Amniotic epithelial cell (primary cell): Measurements from ENCODE around the gene MYL6B.
A peak's percentile ranks its signal among the peaks of the same experiment; 100 is the strongest.
"Not testable (repeated sequence)": the region's sequence is repeated elsewhere in the genome, so short reads cannot be mapped to it uniquely, and the experiment has no call there.

Experiments
- DNase-seq: peaks from one replicate; pipeline ENCODE4 v3.0.0-alpha.2; 2010; ENCODE audit warnings: low read depth

Gene MYL6B

DNA sequence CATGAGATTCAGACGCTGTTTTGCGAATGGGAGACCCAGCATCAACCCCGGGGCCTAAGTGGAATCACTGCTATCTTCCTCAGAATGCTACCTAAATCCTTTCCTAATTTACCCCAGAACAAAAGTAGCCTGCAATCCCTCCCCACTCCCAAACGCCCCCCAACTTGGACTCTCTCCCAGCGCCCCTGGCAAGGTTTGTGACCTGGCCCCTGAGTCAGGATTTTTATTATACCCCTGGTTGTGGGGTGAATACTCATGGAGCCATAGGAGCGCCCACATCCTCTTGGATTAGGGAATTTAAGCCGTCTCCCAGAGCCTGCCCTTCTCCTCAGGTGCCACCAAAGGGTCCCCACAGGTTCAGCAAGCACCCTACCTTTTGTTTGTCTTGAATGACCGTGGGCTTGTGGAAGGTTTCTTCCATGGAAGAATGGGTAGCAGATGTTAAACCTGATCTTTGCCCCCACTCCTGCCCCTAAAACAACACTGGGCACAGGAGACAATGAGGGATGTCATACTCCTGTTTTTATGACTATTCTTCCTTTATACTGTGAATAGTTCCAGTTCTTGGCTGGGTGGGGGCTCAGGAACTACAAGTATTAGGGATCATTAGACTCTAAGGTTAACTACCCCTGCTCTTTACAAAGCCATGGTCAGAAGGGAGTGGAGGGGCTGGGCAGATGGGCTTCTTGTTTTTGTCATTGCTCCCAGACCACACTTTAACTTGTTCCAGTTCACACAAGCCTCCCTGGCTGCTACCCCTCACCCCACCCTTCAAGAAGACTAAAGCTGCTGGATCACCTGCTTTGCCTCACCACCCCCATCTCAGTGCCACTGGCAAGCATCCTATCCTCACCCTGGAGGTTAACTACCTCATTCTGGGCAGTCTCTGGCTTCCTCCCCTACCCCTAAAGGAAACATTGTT, 630 bp downstream of the MYL6B start:
- DNase-seq: no peak

DNA sequence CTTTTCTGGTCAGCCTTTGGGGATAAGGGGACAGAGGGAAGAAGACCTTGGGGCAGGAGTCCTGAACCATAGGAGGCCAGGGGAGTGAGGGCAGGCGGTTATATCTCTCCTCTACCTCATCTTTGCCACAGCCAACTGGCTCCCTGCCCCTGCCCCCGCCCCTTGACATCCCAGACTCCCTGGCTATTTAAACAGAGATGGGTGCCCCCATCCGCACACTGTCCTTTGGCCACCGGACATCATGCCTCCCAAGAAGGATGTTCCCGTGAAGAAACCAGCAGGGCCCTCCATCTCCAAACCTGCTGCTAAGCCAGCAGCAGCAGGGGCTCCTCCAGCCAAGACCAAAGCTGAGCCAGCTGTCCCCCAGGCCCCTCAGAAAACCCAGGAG, 1.3 kb downstream of the MYL6B start:
- DNase-seq: no peak

DNA sequence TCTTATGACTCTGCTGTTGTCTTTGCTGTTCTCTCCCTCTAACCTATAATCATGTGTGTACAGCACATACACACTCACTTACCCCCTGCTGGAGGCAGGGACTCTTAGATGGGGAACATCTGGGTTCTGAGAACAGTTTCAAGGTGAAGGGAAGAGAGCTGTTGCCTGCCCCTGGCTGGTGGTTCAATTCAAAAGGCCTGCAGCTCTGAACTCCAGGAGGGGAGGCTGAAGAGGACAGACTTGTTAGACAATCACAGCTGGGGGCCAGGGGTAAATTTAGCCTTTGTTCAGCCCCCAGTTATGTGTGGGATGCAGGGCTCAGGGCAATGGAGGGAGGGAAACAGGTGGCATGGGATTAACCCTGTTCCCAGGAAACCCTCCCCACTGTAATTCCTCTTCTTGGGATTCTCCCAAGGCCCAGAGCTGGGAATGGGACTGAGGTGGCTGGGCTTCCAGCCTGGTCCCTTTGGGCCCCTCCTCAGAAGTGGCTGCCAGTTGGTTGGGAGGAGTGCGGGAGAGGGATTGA, 1.9 kb downstream of the MYL6B start:
- no peak for DNase-seq

DNA sequence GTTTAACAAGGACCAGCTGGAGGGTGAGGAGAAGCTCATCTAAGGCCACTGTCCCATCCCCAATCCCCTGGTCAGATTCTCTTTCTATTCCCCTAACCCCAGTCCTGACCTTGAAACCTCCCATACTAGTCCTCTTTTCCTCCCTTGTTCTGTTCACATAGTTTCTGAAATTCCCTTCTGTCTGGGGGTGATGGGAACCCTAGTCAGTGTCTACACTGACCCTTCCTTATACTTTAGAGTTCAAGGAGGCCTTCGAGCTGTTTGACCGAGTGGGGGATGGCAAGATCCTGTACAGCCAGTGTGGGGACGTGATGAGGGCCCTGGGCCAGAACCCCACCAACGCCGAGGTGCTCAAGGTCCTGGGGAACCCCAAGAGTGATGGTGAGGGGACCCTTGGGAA, 2.4 kb downstream of the MYL6B start:
- DNase-seq: no peak

DNA sequence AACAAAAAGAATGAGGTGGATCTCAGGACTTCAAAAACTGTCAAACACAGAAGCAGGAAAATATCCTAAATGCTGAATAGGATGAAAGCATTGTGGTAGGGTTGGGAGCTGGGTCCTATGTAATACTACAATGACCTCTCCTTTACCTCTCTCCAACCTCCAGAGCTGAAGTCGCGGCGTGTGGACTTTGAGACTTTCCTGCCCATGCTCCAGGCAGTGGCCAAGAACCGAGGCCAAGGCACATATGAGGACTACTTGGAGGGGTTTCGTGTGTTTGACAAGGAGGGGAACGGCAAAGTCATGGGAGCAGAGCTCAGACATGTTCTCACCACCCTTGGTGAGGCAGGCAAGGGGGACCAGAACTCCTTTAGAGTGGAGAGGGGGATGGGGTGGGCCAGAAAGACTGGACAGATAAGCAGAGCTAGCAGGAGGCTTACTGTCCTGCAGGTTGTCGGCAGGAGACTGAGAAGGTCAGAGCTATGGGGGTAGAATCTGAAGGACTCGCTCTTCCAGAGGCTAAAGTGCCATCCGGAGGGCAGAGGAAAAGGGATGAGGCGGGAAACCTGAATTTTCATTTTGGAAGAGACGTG, 3.0 kb downstream of the MYL6B start:
- no peak for DNase-seq

DNA sequence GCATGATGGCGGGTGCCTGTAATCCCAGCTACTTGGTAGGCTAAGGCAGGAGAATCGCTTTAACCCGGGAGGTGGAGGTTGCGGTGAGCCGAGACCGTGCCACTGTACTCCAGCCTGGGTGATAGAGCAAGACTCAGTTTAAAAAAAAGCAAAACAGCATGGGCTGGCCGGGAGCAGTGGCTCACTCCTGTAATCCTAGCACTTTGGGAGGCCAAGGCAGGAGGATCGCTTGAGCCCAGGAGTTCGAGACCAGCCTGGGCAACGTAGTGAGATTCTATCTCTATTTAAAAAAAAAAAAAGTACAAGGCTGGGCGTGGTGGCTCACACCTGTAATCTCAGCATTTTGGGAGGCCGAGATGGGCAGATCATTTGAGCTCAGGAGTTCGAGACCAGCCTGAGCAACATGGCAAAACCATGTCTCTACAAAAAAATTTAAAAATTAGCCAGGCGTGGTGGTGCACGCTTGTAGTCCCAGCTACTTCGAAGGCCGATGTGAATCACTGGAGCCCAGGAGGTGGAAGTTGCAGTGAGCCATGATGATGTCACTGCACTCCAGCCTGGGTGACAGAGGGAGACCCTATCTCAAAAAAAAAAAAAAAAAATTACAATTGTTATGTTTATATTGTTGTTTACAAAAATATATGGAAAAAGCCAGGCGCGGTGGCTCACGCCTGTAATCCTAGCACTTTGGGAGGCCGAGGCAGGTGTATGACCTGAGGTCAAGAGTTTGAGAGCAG, 4.2 kb downstream of the MYL6B start:
- DNase-seq: not testable (repeated sequence)

DNA sequence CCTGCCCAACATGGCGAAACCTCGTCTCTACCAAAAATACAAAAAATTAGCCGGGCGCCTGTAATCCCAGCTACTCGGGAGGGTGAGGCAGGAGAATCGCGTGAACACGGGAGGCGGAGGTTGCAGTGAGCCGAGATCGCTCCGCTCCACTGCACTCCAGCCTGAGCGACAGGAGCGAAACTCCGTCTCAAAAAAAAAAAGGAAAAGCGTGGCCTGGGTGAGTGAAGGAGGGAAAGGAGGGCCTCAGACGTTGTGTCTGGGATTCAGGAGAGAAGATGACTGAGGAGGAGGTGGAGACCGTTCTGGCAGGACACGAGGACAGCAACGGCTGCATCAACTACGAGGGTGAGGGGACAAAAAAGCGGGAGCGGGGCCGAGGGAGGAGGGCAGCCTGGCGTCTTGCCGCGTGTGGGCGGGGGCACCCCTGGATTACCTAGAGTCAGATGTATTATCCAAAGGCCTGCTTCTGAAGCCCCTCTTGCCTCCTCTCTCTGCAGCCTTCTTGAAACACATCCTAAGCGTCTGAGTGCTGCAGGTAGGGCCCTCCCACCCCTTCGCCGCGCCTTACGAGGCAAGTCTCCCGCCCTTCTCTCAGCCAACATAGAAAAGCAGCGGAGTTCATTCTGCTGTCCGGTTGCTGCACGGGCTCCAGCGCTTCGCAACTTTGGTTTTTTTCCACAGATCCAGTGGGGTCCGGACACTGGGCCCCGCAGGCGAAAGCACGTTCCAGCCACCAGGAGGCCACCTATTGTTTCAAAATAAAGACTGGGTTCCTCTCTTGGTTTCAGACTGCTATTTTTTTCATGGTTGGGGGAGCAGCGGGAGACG, 5.0 kb downstream of the MYL6B start:
- DNase-seq: peak; percentile 72

- peak; percentile 96 for DNase-seq
Observed at GRCh38 chr12:56158029-56158925, 5.9 kb downstream of the MYL6B start, which contains the start of gene MYL6. TSS of gene MYL6 (plus strand) at chr12:56158359. CDS start at chr12:56158402, 43 bp downstream.

- DNase-seq: peak; percentile 64
Observed at GRCh38 chr12:56158926-56159461, 6.6 kb downstream of the MYL6B start.

DNA sequence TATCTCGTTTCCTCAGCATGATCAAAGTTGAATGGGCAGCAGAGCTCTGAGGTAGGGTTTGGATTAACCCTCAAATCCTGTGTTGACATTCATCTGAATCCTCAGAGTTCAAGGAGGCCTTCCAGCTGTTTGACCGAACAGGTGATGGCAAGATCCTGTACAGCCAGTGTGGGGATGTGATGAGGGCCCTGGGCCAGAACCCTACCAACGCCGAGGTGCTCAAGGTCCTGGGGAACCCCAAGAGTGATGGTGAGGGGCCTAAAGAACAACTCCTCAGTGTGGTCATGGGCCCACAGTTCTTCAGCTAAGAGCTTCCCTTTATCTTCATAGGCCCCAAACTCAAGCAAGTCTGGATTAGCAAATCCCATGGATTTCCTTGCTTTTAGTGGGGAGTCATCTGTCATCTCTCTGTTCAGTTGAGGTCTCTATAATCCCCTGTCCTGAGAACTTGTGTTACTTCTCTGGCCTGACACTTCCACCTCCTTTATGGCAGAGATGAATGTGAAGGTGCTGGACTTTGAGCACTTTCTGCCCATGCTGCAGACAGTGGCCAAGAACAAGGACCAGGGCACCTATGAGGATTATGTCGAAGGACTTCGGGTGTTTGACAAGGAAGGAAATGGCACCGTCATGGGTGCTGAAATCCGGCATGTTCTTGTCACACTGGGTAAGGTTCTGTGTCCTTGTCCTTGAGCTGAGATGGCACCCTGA, 7.2 kb downstream of the MYL6B start:
- no peak for DNase-seq

- no peak for DNase-seq
Observed at GRCh38 chr12:56160193-56160763, 7.9 kb downstream of the MYL6B start.

- DNase-seq: no peak
Observed at GRCh38 chr12:56160894-56161689, 8.7 kb downstream of the MYL6B start.

GRCh38 chr12:56161690-56162351, 9.4 kb downstream of the MYL6B start:
- no peak for DNase-seq

DNA sequence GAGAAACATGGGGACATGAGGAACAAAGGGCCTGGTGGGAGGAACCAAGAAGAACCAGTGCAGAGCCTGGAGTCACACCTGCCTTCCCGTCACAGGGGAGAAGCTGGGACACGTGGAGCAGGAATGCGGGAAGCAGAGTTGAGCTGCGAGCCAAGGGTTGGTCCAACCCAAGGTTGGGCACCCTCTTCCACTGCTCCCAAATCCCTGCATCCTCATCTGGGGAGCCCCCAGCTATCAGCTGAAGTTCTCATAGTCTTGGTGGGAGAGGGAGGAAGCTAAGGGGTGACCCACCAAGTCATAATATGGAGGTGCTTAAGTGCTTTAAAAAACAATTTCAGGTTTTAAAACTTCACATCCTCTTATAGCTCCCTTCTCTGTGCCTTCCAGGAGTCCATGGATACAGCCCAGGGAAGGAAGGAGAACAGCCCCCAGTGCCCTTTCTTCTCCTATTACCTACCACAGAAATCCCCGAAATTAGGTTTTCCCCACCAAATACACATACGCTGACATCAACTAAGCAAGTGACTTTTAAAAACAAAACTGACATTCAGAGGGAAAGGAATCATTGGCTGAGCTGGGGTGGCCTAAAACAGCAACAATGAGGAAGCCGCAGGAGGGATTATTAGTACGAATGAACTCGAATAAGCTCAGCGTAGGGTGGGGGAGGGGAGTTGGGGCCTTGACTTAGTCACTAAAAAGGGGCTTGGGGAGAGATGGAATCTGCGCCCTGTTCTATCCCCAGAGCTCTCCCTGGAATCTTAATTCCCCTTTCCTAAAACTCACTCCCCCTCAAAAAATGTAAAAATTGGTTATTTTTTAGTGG, 10.3 kb downstream of the MYL6B start:
- DNase-seq: no peak

DNA sequence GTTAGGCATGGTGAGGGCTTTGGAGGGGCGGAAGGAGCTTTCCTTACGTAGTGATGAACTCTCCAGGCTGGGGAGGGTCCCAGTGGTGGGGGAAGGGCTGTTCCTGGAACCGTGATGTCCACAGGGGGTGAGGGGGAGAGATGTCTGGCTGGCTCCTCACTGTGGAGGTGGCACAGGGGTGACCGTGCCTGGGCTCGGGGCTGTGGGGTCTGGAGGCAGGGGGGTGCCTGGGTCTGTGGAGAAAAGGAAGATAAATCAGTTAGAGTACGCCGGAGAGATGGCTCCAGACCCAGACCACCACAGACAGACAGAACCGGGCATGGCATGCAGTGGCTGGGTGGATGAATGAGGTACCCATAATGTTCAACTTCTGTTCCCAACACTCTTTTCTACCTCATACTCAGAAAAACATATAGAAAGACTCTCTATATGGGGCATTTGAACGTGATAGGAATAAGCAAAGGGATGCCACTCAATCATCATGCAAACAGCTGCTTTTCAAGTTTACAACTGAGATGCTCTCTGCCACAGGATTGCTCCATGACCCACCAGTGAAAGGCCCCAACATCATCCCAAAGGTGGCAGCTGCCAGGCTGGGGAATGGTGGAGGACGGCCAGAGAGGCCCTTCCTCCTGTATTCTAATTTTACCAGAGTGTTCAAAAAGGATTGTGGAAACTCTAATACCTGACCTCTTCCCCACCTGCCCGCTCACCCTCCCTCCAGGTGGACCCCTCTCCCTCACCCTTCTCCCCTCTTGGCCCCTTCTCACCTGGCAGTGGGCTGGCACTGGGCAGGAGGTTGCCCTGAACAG, 11.4 kb downstream of the MYL6B start:
- DNase-seq: no peak

GRCh38 chr12:56164345-56164729, 11.9 kb downstream of the MYL6B start:
- DNase-seq: no peak
